GM19193 (cell line): Measurements from ENCODE around the gene IBA57.

Experiments
- POLR2A ChIP-seq: IDR thresholded peaks from 4 replicates; pipeline ENCODE4 v1.6.1; 2011; ENCODE audit not compliant: insufficient read depth, insufficient read length; ENCODE audit errors: extremely low read depth

The IBA57 gene

GRCh38 chr1:228226141-228226874 lies 60.7 kb downstream of the IBA57 start:
- no peak for TF ChIP-seq POLR2A

GRCh38 chr1:228226956-228227791 lies 61.6 kb downstream of the IBA57 start:
- TF ChIP-seq POLR2A, result no peak

GRCh38 chr1:228228601-228229074 lies 63.0 kb downstream of the IBA57 start:
- no peak for TF ChIP-seq POLR2A

- TF ChIP-seq POLR2A, result no peak
Measured at GRCh38 chr1:228231189-228231588, 65.6 kb downstream of the IBA57 start.
